Peyer's patch (tissue), 4 donors: ENCODE measurements around the gene DDC.

Experiments used
- POLR2A ChIP-seq, 2 donors: fragments of 450-650 bp; IDR thresholded peaks; one replicate each; pipeline ENCODE4 v1.5.1; 2017; ENCODE audit warnings: antibody characterized with exemption in 2 of 2, mild to moderate bottlenecking in 2 of 2, moderate library complexity in 2 of 2
- TF ChIP-seq, protein P1 (sequence below), 6 experiments: fragments of 450-650 bp in 4 of 6; fragments of 200-600 bp in 2 of 6; sonication (generic) in 1 of 6; IDR thresholded peaks; one replicate each; pipeline ENCODE4 v1.5.1; 2017 to 2019; ENCODE audit warnings: antibody characterized with exemption in 6 of 6, mild to moderate bottlenecking in 3 of 6, moderate library complexity in 1 of 6

DNA sequence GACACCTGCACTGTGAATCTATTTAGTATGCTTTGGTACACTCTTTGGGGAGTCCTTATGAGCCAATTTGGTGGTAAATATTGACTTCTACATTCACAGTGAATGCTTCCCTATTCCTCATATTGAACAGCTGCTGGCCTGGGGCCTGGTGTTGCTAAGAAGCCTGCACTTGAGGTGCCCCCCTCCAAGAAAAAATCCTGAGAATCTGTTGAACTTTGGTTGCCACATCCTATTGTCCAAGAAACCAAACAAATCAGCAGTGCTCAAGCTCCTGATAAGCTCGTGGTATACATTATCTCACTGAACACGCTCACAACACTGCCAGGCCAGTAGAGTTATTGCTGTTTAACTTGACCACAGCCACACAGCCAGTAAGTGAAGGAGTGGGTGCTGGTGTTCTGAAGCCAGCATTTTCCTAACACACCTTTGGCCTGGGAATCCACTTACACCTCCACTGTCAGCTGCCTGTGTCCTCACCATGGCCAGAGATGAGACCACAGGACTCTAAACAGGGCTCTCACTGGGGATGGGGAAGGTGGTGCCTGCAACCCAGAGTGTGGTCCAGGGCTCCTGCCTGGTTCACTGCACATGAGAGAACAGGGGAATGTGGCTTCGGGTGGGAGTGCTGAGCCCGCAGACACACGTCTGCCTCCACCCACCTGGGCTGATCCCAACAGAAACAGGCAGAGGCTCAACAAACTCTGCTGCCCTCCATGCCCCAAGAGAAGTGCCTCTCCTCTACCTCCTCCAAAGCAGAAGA is 6.7 kb downstream of the DDC start:
- TF ChIP-seq, protein P1, sequence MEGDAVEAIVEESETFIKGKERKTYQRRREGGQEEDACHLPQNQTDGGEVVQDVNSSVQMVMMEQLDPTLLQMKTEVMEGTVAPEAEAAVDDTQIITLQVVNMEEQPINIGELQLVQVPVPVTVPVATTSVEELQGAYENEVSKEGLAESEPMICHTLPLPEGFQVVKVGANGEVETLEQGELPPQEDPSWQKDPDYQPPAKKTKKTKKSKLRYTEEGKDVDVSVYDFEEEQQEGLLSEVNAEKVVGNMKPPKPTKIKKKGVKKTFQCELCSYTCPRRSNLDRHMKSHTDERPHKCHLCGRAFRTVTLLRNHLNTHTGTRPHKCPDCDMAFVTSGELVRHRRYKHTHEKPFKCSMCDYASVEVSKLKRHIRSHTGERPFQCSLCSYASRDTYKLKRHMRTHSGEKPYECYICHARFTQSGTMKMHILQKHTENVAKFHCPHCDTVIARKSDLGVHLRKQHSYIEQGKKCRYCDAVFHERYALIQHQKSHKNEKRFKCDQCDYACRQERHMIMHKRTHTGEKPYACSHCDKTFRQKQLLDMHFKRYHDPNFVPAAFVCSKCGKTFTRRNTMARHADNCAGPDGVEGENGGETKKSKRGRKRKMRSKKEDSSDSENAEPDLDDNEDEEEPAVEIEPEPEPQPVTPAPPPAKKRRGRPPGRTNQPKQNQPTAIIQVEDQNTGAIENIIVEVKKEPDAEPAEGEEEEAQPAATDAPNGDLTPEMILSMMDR (IDR thresholded peaks at IDR 0.05): no peak
- TF ChIP-seq POLR2A (IDR thresholded peaks at IDR 0.05): no peak
